Hepatocyte (in vitro differentiated cells): ENCODE results near the gene RBM15B. TPM values are rescaled to one million over a fixed set of nuclear protein-coding genes. Genes with fewer than 3 reads are reported as not detected.

ENCODE experiments used
- DNase-seq: peaks from one replicate; pipeline ENCODE4 v3.0.0-alpha.2; 2016; ENCODE audit warnings: low spot score
- H2AFZ ChIP-seq: fragments of 200-600 bp; sonication (generic); 2 replicates; pipeline ENCODE4 v1.6.0; 2016; ENCODE audit warnings: antibody characterized with exemption, mild to moderate bottlenecking
- H3K27ac ChIP-seq: fragments of 200-600 bp; sonication (generic); 2 replicates; pipeline ENCODE4 v1.5.1; 2016; ENCODE audit warnings: mild to moderate bottlenecking
- H3K27me3 ChIP-seq: fragments of 200-600 bp; sonication (generic); 2 replicates; pipeline ENCODE4 v1.6.1; 2016
- H3K36me3 ChIP-seq: fragments of 200-600 bp; sonication (generic); replicated peaks from 2 replicates; pipeline ENCODE4 v1.5.1; 2016; ENCODE audit warnings: low read depth; ENCODE audit not compliant: insufficient read depth
- H3K4me1 ChIP-seq: fragments of 200-600 bp; sonication (generic); 2 replicates; pipeline ENCODE4 v1.5.1; 2016; ENCODE audit warnings: mild to moderate bottlenecking, moderate library complexity; ENCODE audit not compliant: insufficient read depth
- H3K4me2 ChIP-seq: fragments of 200-600 bp; sonication (generic); 2 replicates; pipeline ENCODE4 v1.6.0; 2016
- H3K4me3 ChIP-seq: fragments of 200-600 bp; sonication (generic); 2 replicates; pipeline ENCODE4 v1.5.1; 2016; ENCODE audit warnings: mild to moderate bottlenecking
- H3K79me2 ChIP-seq: fragments of 200-600 bp; sonication (generic); 2 replicates; pipeline ENCODE4 v1.6.0; 2017; ENCODE audit warnings: mild to moderate bottlenecking
- H3K9me2 ChIP-seq: fragments of 200-600 bp; sonication (generic); replicated peaks from 2 replicates; pipeline ENCODE4 v1.6.0; 2017; ENCODE audit warnings: mild to moderate bottlenecking; ENCODE audit not compliant: insufficient read depth
- H3K9me3 ChIP-seq: fragments of 200-600 bp; sonication (generic); 2 replicates; pipeline ENCODE4 v1.5.1; 2016; ENCODE audit warnings: low read depth, mild to moderate bottlenecking
- H4K20me1 ChIP-seq: fragments of 200-600 bp; sonication (generic); 2 replicates; pipeline ENCODE4 v1.6.0; 2016; ENCODE audit warnings: mild to moderate bottlenecking; ENCODE audit not compliant: insufficient read depth, poor library complexity, severe bottlenecking
- EZH2 ChIP-seq: fragments of 200-600 bp; sonication (generic); IDR thresholded peaks from 2 replicates; pipeline ENCODE4 v1.6.1; 2016; ENCODE audit warnings: antibody characterized with exemption, mild to moderate bottlenecking, borderline replicate concordance
- EZH2phosphoT487 ChIP-seq: fragments of 200-600 bp; sonication (generic); IDR thresholded peaks from one replicate; pipeline ENCODE4 v1.6.1; 2018; ENCODE audit warnings: antibody characterized with exemption, mild to moderate bottlenecking, low read depth, moderate library complexity; ENCODE audit not compliant: unreplicated experiment, severe bottlenecking
- WGBS: methylation state at CpG from one replicate; pipeline ENCODE4 v1.1.6; 2016; ENCODE audit warnings: low lambda C conversion rate; ENCODE audit errors: missing lambda C conversion rate; 5-methylcytosine and 5-hydroxymethylcytosine counted together
- polyA plus RNA-seq: library from polyadenylated mRNA; unstranded; fragments of >200 nt; fragmentation: Nextera tagmentation; extraction: Ambion mirVana; gene quantifications from 2 replicates; pipeline ENCODE4 v1.2.1, GENCODE V29; 2016
- total RNA-seq: library from RNA; depleted of rRNA; stranded (reverse); fragments of >200 nt; gene quantifications from 2 replicates; pipeline ENCODE4 v1.2.3, GENCODE V29; 2014
- TF ChIP-seq, protein P1 (sequence below): fragments of 200-600 bp; sonication (generic); IDR thresholded peaks from 2 replicates; pipeline ENCODE4 v1.5.1; 2016; ENCODE audit warnings: antibody characterized with exemption, mild to moderate bottlenecking; ENCODE audit not compliant: poor library complexity

The RBM15B gene
- total and polyA plus RNA-seq, 2 experiments from 2014 or later: 31.0 to 33.3 TPM

DNA sequence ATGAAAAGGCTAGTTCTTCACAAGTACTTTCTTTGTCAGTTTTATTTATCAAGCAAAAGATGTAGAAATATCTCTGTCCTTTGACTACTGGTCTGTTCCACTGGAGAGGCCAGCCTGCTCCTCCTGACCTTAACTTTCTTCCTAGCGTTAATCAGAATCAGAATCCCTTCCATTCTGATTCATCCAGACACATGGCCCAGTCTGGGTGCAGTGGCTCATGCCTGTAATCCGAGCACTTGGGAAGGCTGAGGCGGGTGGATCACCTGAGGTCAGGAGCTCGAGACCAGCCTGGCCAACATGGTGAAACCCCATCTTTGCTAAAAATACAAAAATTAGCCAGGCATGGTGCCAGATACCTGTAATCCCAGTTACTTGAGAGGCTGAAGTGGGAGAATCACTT lies 38.0 kb upstream of the RBM15B start:
- TF ChIP-seq EZH2phosphoT487 (no peak), EZH2 (no peak)
- TF ChIP-seq, protein P1, sequence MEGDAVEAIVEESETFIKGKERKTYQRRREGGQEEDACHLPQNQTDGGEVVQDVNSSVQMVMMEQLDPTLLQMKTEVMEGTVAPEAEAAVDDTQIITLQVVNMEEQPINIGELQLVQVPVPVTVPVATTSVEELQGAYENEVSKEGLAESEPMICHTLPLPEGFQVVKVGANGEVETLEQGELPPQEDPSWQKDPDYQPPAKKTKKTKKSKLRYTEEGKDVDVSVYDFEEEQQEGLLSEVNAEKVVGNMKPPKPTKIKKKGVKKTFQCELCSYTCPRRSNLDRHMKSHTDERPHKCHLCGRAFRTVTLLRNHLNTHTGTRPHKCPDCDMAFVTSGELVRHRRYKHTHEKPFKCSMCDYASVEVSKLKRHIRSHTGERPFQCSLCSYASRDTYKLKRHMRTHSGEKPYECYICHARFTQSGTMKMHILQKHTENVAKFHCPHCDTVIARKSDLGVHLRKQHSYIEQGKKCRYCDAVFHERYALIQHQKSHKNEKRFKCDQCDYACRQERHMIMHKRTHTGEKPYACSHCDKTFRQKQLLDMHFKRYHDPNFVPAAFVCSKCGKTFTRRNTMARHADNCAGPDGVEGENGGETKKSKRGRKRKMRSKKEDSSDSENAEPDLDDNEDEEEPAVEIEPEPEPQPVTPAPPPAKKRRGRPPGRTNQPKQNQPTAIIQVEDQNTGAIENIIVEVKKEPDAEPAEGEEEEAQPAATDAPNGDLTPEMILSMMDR: no peak
- no peaks in the 10 kb centered on the region for H4K20me1 ChIP-seq

DNA sequence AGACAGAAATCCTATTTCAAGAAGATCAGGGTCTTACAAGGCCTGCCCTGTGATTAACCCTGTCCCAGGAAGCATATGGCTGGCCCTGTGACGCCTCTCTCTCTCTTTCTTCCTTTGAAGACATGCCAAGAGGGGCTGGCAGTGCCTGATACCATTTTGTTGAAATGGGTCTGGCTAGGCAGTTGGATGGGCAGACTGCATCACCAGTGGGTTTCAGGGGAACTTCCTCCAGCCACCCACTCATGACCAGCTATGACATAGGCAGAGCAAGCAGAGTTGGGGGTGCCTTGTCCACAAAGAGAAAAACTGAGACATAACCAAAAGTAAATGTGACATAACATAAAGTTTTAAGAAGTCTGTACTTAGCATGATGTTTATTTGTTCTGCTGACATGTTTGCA lies 37.4 kb upstream of the RBM15B start:
- TF ChIP-seq EZH2phosphoT487 (no peak), EZH2 (no peak)
- TF ChIP-seq, protein P1: no peak
- Histone ChIP-seq H3K4me1 (no peaks in the 10 kb centered on the region), H3K9me3 (no peaks in the 10 kb centered on the region), H3K27ac (no peak overlapping the region), H3K9me2 (no peaks in the 10 kb centered on the region), H2AFZ (no peak overlapping the region), H3K27me3 (no peaks in the 10 kb centered on the region), H3K79me2 (no peaks in the 10 kb centered on the region), H4K20me1 (no peaks in the 10 kb centered on the region), H3K4me3 (no peak overlapping the region), H3K4me2 (no peak overlapping the region), H3K36me3 (no peaks in the 10 kb centered on the region)
- DNase-seq: no peak
- WGBS: 74% methylated on average over 1 of the region's 1 CpG

More for the DNA sequence above, 38.0 kb upstream of the RBM15B start:
- H3K36me3 ChIP-seq: no peaks in the 10 kb centered on the region
- no peaks in the 10 kb centered on the region for H3K4me1 ChIP-seq
- no peaks in the 10 kb centered on the region for H3K27me3 ChIP-seq
- H2AFZ ChIP-seq: no peak overlapping the region
- H3K79me2 ChIP-seq: no peaks in the 10 kb centered on the region
- H3K4me3 ChIP-seq: no peak overlapping the region
- no peaks in the 10 kb centered on the region for H3K9me3 ChIP-seq
- 79% methylated on average over 4 of the region's 4 CpGs for WGBS
- no peak overlapping the region for H3K27ac ChIP-seq
- DNase-seq: no peak
- no peak overlapping the region for H3K4me2 ChIP-seq
- no peaks in the 10 kb centered on the region for H3K9me2 ChIP-seq

DNA sequence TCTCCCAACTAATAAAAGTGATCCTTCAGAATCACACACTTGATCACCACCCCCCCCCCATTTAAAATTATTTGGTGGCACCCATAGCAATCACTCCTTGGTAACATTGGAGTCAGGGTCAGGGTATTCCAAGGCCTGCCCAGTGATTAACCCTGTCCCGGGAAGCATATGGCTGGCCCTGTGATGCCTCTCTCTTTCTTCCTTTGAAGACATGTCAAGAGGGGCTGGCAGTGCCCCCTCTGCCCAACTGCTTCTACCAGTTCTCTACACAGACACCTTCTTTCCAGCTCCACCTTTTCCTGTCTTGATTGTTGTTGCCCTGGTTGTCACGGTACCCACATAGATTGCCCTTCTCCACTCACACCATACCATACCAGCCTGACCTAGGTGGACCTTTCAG lies 36.9 kb upstream of the RBM15B start:
- no peak overlapping the region for H3K4me2 ChIP-seq
- no peaks in the 10 kb centered on the region for H4K20me1 ChIP-seq
- no peaks in the 10 kb centered on the region for H3K36me3 ChIP-seq
- no peak overlapping the region for H3K27ac ChIP-seq
- no peaks in the 10 kb centered on the region for H3K9me3 ChIP-seq
- H2AFZ ChIP-seq: no peak overlapping the region
- no peak for DNase-seq
- H3K9me2 ChIP-seq: no peaks in the 10 kb centered on the region
- no peaks in the 10 kb centered on the region for H3K27me3 ChIP-seq
- no peaks in the 10 kb centered on the region for H3K79me2 ChIP-seq
- no peak overlapping the region for H3K4me3 ChIP-seq
- H3K4me1 ChIP-seq: no peaks in the 10 kb centered on the region
- TF ChIP-seq EZH2phosphoT487 (no peak), EZH2 (no peak)
- TF ChIP-seq, protein P1: no peak
- 95% methylated on average over 2 of the region's 2 CpGs for WGBS
